HG03045 (cell line): Measurements from ENCODE around the gene VSTM2L.
A peak's percentile ranks its signal among the peaks of the same experiment; 100 is the strongest.

Source experiments
- ATAC-seq: cut with Tn5 transposase; IDR thresholded peaks from one replicate; pipeline ENCODE4 v1.9.1; 2021; ENCODE audit warnings: mild to moderate bottlenecking, moderate library complexity; ENCODE audit not compliant: unreplicated experiment

Gene VSTM2L

GRCh38 chr20:37917461-37917860 is 14.5 kb downstream of the VSTM2L start:
- no peak for ATAC-seq

- no peak for ATAC-seq
Observed at GRCh38 chr20:37918035-37918434, 15.1 kb downstream of the VSTM2L start.

GRCh38 chr20:37919389-37920040 is 16.6 kb downstream of the VSTM2L start:
- ATAC-seq: no peak

GRCh38 chr20:37920270-37920669 is 17.3 kb downstream of the VSTM2L start:
- no peak for ATAC-seq

- ATAC-seq: no peak
Observed at GRCh38 chr20:37920679-37921322, 17.9 kb downstream of the VSTM2L start.

GRCh38 chr20:37921341-37921929 is 18.5 kb downstream of the VSTM2L start:
- ATAC-seq: peak; percentile 52

GRCh38 chr20:37922016-37922415 is 19.1 kb downstream of the VSTM2L start:
- ATAC-seq: peak; percentile 46

- ATAC-seq: no peak
Observed at GRCh38 chr20:37925265-37926165, 22.6 kb downstream of the VSTM2L start.

- no peak for ATAC-seq
Observed at GRCh38 chr20:37926612-37927011, 23.7 kb downstream of the VSTM2L start.

GRCh38 chr20:37927410-37928095 is 24.6 kb downstream of the VSTM2L start:
- ATAC-seq: no peak

- no peak for ATAC-seq
Observed at GRCh38 chr20:37928996-37929682, 26.2 kb downstream of the VSTM2L start.

GRCh38 chr20:37929683-37930014 is 26.7 kb downstream of the VSTM2L start:
- no peak for ATAC-seq

GRCh38 chr20:37931153-37931922 is 28.4 kb downstream of the VSTM2L start:
- no peak for ATAC-seq

- no peak for ATAC-seq
Observed at GRCh38 chr20:37932074-37932473, 29.1 kb downstream of the VSTM2L start.

- no peak for ATAC-seq
Observed at GRCh38 chr20:37932919-37933318, 30.0 kb downstream of the VSTM2L start.

GRCh38 chr20:37933786-37934633 is 31.1 kb downstream of the VSTM2L start:
- ATAC-seq: no peak

- ATAC-seq: no peak
Observed at GRCh38 chr20:37934634-37935375, 31.9 kb downstream of the VSTM2L start.

- ATAC-seq: no peak
Observed at GRCh38 chr20:37935435-37935834, 32.5 kb downstream of the VSTM2L start.
